PFSK-1 (cell line): ENCODE measurements around the gene IPPK.

Experiments
- FOXP2 ChIP-seq: optimal IDR thresholded peaks from 2 replicates; pipeline ENCODE3; 2011; ENCODE audit warnings: borderline replicate concordance, control low read depth, inconsistent platforms; ENCODE audit not compliant: insufficient read depth; ENCODE audit errors: extremely low read length, extremely low read depth
- POLR2AphosphoS5 ChIP-seq: IDR thresholded peaks from 2 replicates; pipeline ENCODE4 v1.6.1; 2012; ENCODE audit warnings: low read depth, mild to moderate bottlenecking, control low read depth, low read length, moderate library complexity
- REST ChIP-seq, 2 experiments: IDR thresholded peaks; 2 replicates each; pipeline versions ENCODE4 v1.6.1 to v1.8.0; 2011 to 2012; ENCODE audit warnings: low read depth in 2 of 2, low read length in 2 of 2, control low read depth in 1 of 2, inconsistent platforms in 1 of 2, mild to moderate bottlenecking in 1 of 2, moderate library complexity in 1 of 2; ENCODE audit not compliant: insufficient read depth in 1 of 2
- SIN3A ChIP-seq: IDR thresholded peaks from 2 replicates; pipeline ENCODE4 v1.6.1; 2012; ENCODE audit warnings: mild to moderate bottlenecking, low read length, moderate library complexity, borderline replicate concordance; ENCODE audit not compliant: insufficient read depth
- TAF1 ChIP-seq: IDR thresholded peaks from 2 replicates; pipeline ENCODE4 v1.6.1; 2012; ENCODE audit warnings: low read length, control low read depth, borderline replicate concordance; ENCODE audit not compliant: insufficient read depth

The IPPK gene

GRCh38 chr9:92655366-92655765, 14.6 kb downstream of the IPPK start:
- no peak for TF ChIP-seq SIN3A

- TF ChIP-seq POLR2AphosphoS5 (no peak), SIN3A (no peak), REST (IDR thresholded peaks at IDR 0.05; ENCODE audit: insufficient read depth in 1 of 2, low read depth in 2 of 2, low read length in 2 of 2) (no peak), TAF1 (no peak), FOXP2 (no peak)
Observed at GRCh38 chr9:92654481-92655301, 15.2 kb downstream of the IPPK start.

GRCh38 chr9:92652461-92652860, 17.5 kb downstream of the IPPK start:
- no peak for TF ChIP-seq FOXP2
- no peak for TF ChIP-seq POLR2AphosphoS5
- no peak for TF ChIP-seq TAF1
- no peak for TF ChIP-seq SIN3A
- TF ChIP-seq REST (IDR thresholded peaks at IDR 0.05; ENCODE audit: insufficient read depth in 1 of 2, low read depth in 2 of 2, low read length in 2 of 2) = no peak

- TF ChIP-seq FOXP2 = no peak
- no peak for TF ChIP-seq REST (IDR thresholded peaks at IDR 0.05; ENCODE audit: insufficient read depth in 1 of 2, low read depth in 2 of 2, low read length in 2 of 2)
- no peak for TF ChIP-seq SIN3A
- no peak for TF ChIP-seq TAF1
- TF ChIP-seq POLR2AphosphoS5 = no peak
Observed at GRCh38 chr9:92650839-92651621, 18.9 kb downstream of the IPPK start.

GRCh38 chr9:92650296-92650695, 19.6 kb downstream of the IPPK start:
- TF ChIP-seq POLR2AphosphoS5 (no peak), TAF1 (no peak), SIN3A (no peak), REST (IDR thresholded peaks at IDR 0.05; ENCODE audit: insufficient read depth in 1 of 2, low read depth in 2 of 2, low read length in 2 of 2) (no peak), FOXP2 (no peak)
